Activated naive CD4-positive, alpha-beta T cell treated with anti-CD3 and anti-CD28 coated beads, Interleukin-2, amount 50 U/mL, for 16 hours (primary cell): ENCODE measurements around the gene PCDHGB7.
"Not testable (repeated sequence)": the region's sequence is repeated elsewhere in the genome, so short reads cannot be mapped to it uniquely, and the experiment has no call there.

Experiments
- DNase-seq: peaks from one replicate; pipeline ENCODE4 v3.0.0-alpha.2; 2020

PCDHGB7 gene

GRCh38 chr5:141430332-141431113 lies 13.0 kb downstream of the PCDHGB7 start, which contains the start of gene PCDHGA12:
Gene PCDHGA12, plus strand, starts transcription at chr5:141430507. Its CDS starts 253 bp downstream, at chr5:141430760.
- no peak for DNase-seq

DNA sequence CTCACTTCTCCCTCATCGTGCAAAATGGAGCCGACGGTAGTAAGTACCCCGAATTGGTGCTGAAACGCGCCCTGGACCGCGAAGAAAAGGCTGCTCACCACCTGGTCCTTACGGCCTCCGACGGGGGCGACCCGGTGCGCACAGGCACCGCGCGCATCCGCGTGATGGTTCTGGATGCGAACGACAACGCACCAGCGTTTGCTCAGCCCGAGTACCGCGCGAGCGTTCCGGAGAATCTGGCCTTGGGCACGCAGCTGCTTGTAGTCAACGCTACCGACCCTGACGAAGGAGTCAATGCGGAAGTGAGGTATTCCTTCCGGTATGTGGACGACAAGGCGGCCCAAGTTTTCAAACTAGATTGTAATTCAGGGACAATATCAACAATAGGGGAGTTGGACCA lies 13.8 kb downstream of the PCDHGB7 start:
- no peak for DNase-seq

DNA sequence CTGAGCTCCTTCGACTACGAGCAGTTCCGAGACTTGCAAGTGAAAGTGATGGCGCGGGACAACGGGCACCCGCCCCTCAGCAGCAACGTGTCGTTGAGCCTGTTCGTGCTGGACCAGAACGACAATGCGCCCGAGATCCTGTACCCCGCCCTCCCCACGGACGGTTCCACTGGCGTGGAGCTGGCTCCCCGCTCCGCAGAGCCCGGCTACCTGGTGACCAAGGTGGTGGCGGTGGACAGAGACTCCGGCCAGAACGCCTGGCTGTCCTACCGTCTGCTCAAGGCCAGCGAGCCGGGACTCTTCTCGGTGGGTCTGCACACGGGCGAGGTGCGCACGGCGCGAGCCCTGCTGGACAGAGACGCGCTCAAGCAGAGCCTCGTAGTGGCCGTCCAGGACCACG lies 14.8 kb downstream of the PCDHGB7 start:
- not testable (repeated sequence) for DNase-seq

GRCh38 chr5:141432726-141433125 lies 15.2 kb downstream of the PCDHGB7 start:
- DNase-seq: not testable (repeated sequence)

- no peak for DNase-seq
Measured at GRCh38 chr5:141434006-141434405, 16.5 kb downstream of the PCDHGB7 start.

DNA sequence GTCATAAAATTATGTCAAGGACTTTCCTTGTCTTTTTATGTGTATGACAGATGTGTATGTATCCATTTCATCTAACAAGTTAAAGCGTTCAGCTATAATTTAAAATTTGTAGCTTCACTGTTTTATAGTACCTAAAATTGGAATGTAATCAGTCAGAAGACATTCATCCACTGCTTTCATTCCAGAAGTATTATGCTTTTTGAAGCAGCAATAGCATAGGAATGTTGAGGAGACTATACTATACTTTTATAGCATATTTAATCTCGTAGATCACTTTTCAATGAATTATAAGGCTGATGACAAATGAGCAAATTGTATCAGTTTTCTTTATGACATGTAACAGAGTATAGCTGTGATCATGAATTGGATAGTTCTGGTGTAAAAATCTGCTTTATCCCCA lies 19.7 kb downstream of the PCDHGB7 start:
- DNase-seq: no peak

- DNase-seq: no peak
Measured at GRCh38 chr5:141439411-141440141, 22.1 kb downstream of the PCDHGB7 start.

- DNase-seq: no peak
Measured at GRCh38 chr5:141440341-141440740, 22.9 kb downstream of the PCDHGB7 start.

DNA sequence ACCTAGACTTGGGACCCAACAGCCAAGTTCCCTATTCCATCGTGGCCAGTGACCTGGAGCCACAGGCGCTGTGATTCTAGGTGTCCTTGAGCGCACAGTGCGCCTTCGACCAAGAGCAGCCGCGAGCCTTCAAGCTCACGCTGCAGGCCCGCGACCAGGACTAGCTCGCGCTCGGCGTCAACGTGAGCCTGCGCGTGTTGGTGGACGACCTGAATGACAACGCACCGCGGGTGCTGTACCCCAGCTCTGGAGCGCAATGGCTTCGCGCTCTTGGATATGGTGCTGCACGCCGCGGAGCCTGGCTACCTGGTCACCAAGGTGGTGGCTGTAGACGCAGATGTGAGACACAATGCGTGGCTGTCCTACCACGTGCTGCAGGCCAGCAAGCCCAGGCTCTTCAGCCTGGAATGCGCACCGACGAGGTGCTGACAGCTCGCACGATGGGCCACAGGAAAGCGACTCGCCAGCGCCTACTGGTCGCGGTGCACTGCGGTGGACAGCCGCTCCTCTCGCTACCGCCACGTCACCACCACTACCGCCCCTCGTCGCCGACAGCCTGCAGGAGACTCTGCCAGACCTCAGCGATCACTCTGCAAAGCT lies 24.2 kb downstream of the PCDHGB7 start:
- no peak for DNase-seq

DNA sequence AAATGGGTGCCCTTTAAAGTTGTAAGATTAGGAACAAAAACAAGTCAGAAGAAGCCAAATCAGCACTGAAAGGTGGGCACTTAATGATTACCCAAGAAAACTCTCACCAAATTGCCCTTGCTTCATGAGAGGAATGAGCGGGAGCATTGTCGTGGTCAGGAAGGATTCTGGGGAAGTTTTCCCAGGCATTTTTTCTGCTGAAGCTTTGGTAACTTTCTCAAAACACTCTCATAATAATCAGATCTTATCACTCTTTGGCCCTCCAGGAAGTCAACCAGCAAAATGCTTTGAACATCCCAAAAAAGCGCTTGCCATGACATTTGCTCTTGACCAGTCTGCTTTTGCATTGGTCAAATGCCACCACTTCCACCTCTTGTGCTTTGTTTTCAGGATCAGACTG lies 47.9 kb downstream of the PCDHGB7 start:
- DNase-seq: no peak
